B cell (primary cell): ENCODE data around the gene SPEN.

ENCODE experiments used
- CTCF ChIP-seq: fragments of 200-600 bp; IDR thresholded peaks from one replicate; pipeline ENCODE4 v1.8.0; 2022; ENCODE audit warnings: antibody characterized with exemption, mild to moderate bottlenecking
- EZH2 ChIP-seq: IDR thresholded peaks from 2 replicates; pipeline ENCODE4 v1.6.1; 2012; ENCODE audit warnings: borderline replicate concordance, low read depth, mild to moderate bottlenecking, moderate library complexity, low read length; ENCODE audit not compliant: insufficient read depth, poor library complexity, severe bottlenecking

GRCh38 chr1:15957221-15958095 is 110.0 kb downstream of the SPEN start:
- TF ChIP-seq CTCF (no peak), EZH2 (no peak)
